NCI-H510A treated with DMSO at 0.1 percent for 48 hours (cell line): ENCODE results near the gene LYZL6.
A peak's percentile ranks its signal among the peaks of the same experiment; 100 is the strongest.

Source experiments
- DNase-seq: peaks from one replicate; lab custom pipeline; 2025; lab: John Stamatoyannopoulos, UW

LYZL6 gene

GRCh38 chr17:35943537-35943936 is at the start of gene LYZL6:
Gene LYZL6 (minus strand): TSS chr17:35943713. CDS start chr17:35939356, 4,357 bp downstream.
- no peak for DNase-seq

- no peak for DNase-seq
Measured at GRCh38 chr17:35991075-35991474, 47.6 kb upstream of the LYZL6 start.

- no peak for DNase-seq
Measured at GRCh38 chr17:35988164-35988563, 44.7 kb upstream of the LYZL6 start.

GRCh38 chr17:35986643-35987042 is 43.1 kb upstream of the LYZL6 start, which contains the start of gene CCL14:
Gene CCL14 (minus strand): TSS chr17:35986729. CDS start chr17:35986649, 80 bp downstream.
- DNase-seq, result no peak

- DNase-seq, result no peak
Measured at GRCh38 chr17:35984140-35984539, 40.6 kb upstream of the LYZL6 start.

- DNase-seq, result no peak
Measured at GRCh38 chr17:35982409-35983191, 39.1 kb upstream of the LYZL6 start.

- DNase-seq, result no peak
Measured at GRCh38 chr17:35981908-35982330, 38.4 kb upstream of the LYZL6 start.

- DNase-seq, result no peak
Measured at GRCh38 chr17:35981246-35981645, 37.7 kb upstream of the LYZL6 start, which contains the start of gene CCL16. Gene CCL16 (minus strand): TSS chr17:35981497. CDS start chr17:35981420, 77 bp downstream.

GRCh38 chr17:35978346-35978745 is 34.8 kb upstream of the LYZL6 start:
- DNase-seq, result no peak

GRCh38 chr17:35977509-35977908 is 34.0 kb upstream of the LYZL6 start:
- DNase-seq, result no peak

GRCh38 chr17:35973333-35974260 is 30.1 kb upstream of the LYZL6 start:
- no peak for DNase-seq

GRCh38 chr17:35972945-35973332 is 29.4 kb upstream of the LYZL6 start:
- DNase-seq, result no peak

GRCh38 chr17:35972535-35972934 is 29.0 kb upstream of the LYZL6 start:
- DNase-seq, result no peak

GRCh38 chr17:35972066-35972465 is 28.6 kb upstream of the LYZL6 start:
- no peak for DNase-seq

- DNase-seq, result peak; percentile 55
Measured at GRCh38 chr17:35969558-35970380, 26.3 kb upstream of the LYZL6 start.

- DNase-seq, result no peak
Measured at GRCh38 chr17:35968520-35969054, 25.1 kb upstream of the LYZL6 start.

- no peak for DNase-seq
Measured at GRCh38 chr17:35965272-35965671, 21.8 kb upstream of the LYZL6 start.

- DNase-seq, result no peak
Measured at GRCh38 chr17:35963663-35964062, 20.1 kb upstream of the LYZL6 start.

GRCh38 chr17:35953720-35954119 is 10.2 kb upstream of the LYZL6 start:
- DNase-seq, result no peak

- DNase-seq, result no peak
Measured at GRCh38 chr17:35949401-35949800, 5.9 kb upstream of the LYZL6 start.

GRCh38 chr17:35948092-35948491 is 4.6 kb upstream of the LYZL6 start:
- no peak for DNase-seq
